GM12874 (cell line): ENCODE data around the gene SHANK3.

Source experiments
- CTCF ChIP-seq: IDR thresholded peaks from 2 replicates; pipeline ENCODE4 v1.5.1; 2011; ENCODE audit warnings: low read depth, mild to moderate bottlenecking, control low read depth, low read length, moderate library complexity; ENCODE audit not compliant: insufficient read depth

SHANK3 gene

GRCh38 chr22:50696799-50697561, 24.4 kb downstream of the SHANK3 start:
- TF ChIP-seq CTCF: no peak

GRCh38 chr22:50697667-50698506, 25.3 kb downstream of the SHANK3 start:
- no peak for TF ChIP-seq CTCF

GRCh38 chr22:50698546-50698945, 25.9 kb downstream of the SHANK3 start:
- no peak for TF ChIP-seq CTCF

GRCh38 chr22:50699001-50699755, 26.6 kb downstream of the SHANK3 start:
- TF ChIP-seq CTCF: no peak

- peak; percentile 29; the same call in 1 of the 2 replicates for TF ChIP-seq CTCF
Observed at GRCh38 chr22:50699756-50700386, 27.2 kb downstream of the SHANK3 start.

- TF ChIP-seq CTCF: no peak
Observed at GRCh38 chr22:50700387-50701075, 27.9 kb downstream of the SHANK3 start.
